KMS-11 (cell line): Measurements from ENCODE around the gene MVK.

Experiments used
- H2AFZ ChIP-seq: fragments of 200-600 bp; sonication (generic); 2 replicates; pipeline ENCODE4 v1.6.1; 2016; ENCODE audit warnings: antibody characterized with exemption, mixed run types, low read depth
- H3K27ac ChIP-seq: fragments of 200-600 bp; sonication (generic); 2 replicates; pipeline ENCODE4 v1.6.1; 2016; ENCODE audit warnings: mild to moderate bottlenecking, mixed run types
- H3K27me3 ChIP-seq: fragments of 200-600 bp; sonication (generic); 2 replicates; pipeline ENCODE4 v1.6.1; 2017; ENCODE audit warnings: mild to moderate bottlenecking, low read depth, mixed run types, moderate library complexity; ENCODE audit not compliant: insufficient read depth
- H3K36me3 ChIP-seq: fragments of 200-600 bp; sonication (generic); 2 replicates; pipeline ENCODE4 v1.6.1; 2017; ENCODE audit warnings: mild to moderate bottlenecking, mixed run types; ENCODE audit not compliant: insufficient read depth
- H3K4me1 ChIP-seq: fragments of 200-600 bp; sonication (generic); 2 replicates; pipeline ENCODE4 v1.6.1; 2016; ENCODE audit warnings: mild to moderate bottlenecking, low read depth, mixed run types; ENCODE audit not compliant: poor library complexity, severe bottlenecking
- H3K4me2 ChIP-seq: fragments of 200-600 bp; sonication (generic); 2 replicates; pipeline ENCODE4 v1.7.0; 2016; ENCODE audit warnings: mild to moderate bottlenecking, mixed run types
- H3K4me3 ChIP-seq: fragments of 200-600 bp; sonication (generic); IDR thresholded peaks from 2 replicates; pipeline ENCODE4 v1.6.1; 2017; ENCODE audit warnings: low read depth, low read length, mixed read lengths; ENCODE audit not compliant: insufficient read depth
- H3K79me2 ChIP-seq: fragments of 200-600 bp; sonication (generic); 2 replicates; pipeline ENCODE4 v1.6.1; 2016; ENCODE audit warnings: low read depth, mixed run types; ENCODE audit not compliant: insufficient read depth
- H3K9ac ChIP-seq: fragments of 200-600 bp; sonication (generic); 2 replicates; pipeline ENCODE4 v1.6.1; 2016; ENCODE audit warnings: mild to moderate bottlenecking, mixed run types
- H4K20me1 ChIP-seq: fragments of 200-600 bp; sonication (generic); 2 replicates; pipeline ENCODE4 v1.6.1; 2016; ENCODE audit warnings: mild to moderate bottlenecking, mixed run types; ENCODE audit not compliant: insufficient read depth
- CTCF ChIP-seq: fragments of 200-600 bp; sonication (generic); conservative IDR thresholded peaks from 2 replicates; pipeline ENCODE4 v1.6.1; 2017; ENCODE audit warnings: low read depth, mild to moderate bottlenecking, antibody characterized with exemption, low read length, moderate library complexity, mixed read lengths

MVK gene

GRCh38 chr12:109615556-109616229 lies 42.1 kb downstream of the MVK start:
- Histone ChIP-seq H3K4me2 (no peak overlapping the region), H3K27ac (no peak overlapping the region), H4K20me1 (no peaks in the 10 kb centered on the region), H3K36me3 (no peaks in the 10 kb centered on the region), H3K9ac (no peak overlapping the region), H3K4me3 (no peak overlapping the region), H2AFZ (no peak overlapping the region), H3K79me2 (no peaks in the 10 kb centered on the region), H3K27me3 (peaks cover 18% of the 10 kb centered on the region), H3K4me1 (no peaks in the 10 kb centered on the region)
- TF ChIP-seq CTCF, result no peak

GRCh38 chr12:109617491-109617890 lies 43.9 kb downstream of the MVK start:
- no peak for TF ChIP-seq CTCF
- Histone ChIP-seq H3K36me3 (no peaks in the 10 kb centered on the region), H3K27me3 (peaks cover 18% of the 10 kb centered on the region), H3K4me3 (no peak overlapping the region), H3K9ac (no peak overlapping the region), H4K20me1 (no peaks in the 10 kb centered on the region), H3K4me1 (no peaks in the 10 kb centered on the region), H3K79me2 (no peaks in the 10 kb centered on the region), H2AFZ (no peak overlapping the region), H3K27ac (no peak overlapping the region), H3K4me2 (no peak overlapping the region)

GRCh38 chr12:109618082-109618481 lies 44.5 kb downstream of the MVK start:
- Histone ChIP-seq H2AFZ (no peak overlapping the region), H3K4me2 (no peak overlapping the region), H3K27ac (no peak overlapping the region), H3K36me3 (no peaks in the 10 kb centered on the region), H3K9ac (no peak overlapping the region), H3K4me3 (no peak overlapping the region), H3K4me1 (no peaks in the 10 kb centered on the region), H3K79me2 (no peaks in the 10 kb centered on the region), H4K20me1 (no peaks in the 10 kb centered on the region), H3K27me3 (peaks cover 18% of the 10 kb centered on the region)
- no peak for TF ChIP-seq CTCF

- H4K20me1 ChIP-seq, result no peaks in the 10 kb centered on the region
- no peaks in the 10 kb centered on the region for H3K4me1 ChIP-seq
- peaks cover 14% of the 10 kb centered on the region for H3K27me3 ChIP-seq
- H3K36me3 ChIP-seq, result no peaks in the 10 kb centered on the region
- no peak for TF ChIP-seq CTCF
- no peaks in the 10 kb centered on the region for H3K79me2 ChIP-seq
- H3K27ac ChIP-seq, result no peak overlapping the region
- H3K4me2 ChIP-seq, result no peak overlapping the region
- H2AFZ ChIP-seq, result no peak overlapping the region
- no peak overlapping the region for H3K9ac ChIP-seq
- H3K4me3 ChIP-seq, result no peak overlapping the region
Measured at GRCh38 chr12:109619002-109619604, 45.5 kb downstream of the MVK start.
